ENCODE measurements around the gene CDKN2B-AS1.

DNA sequence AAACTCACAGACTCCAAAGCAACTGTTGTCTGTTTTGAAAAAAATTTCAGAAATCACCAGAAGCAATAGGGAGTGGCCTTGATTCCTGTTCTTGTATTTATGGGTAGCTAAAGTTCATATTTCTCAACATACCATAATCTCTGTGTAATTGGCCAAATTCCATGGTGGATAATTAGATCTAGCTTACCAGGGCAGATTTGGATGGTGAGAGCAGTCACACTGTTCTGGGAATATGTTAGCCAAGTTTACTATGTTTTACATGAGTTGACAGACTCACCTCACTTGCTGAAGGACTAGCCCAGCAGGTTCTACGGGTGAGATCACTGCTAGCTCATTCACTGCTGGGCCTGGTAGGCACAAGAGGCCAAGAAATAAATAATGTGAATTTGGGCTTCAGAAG, 47.2 kb downstream of the CDKN2B-AS1 start:
- TF ChIP-seq POLR2A (IDR thresholded peaks at IDR 0.05; ENCODE audit: low read depth, low read length) (no peak), SPI1 (IDR thresholded peaks at IDR 0.05; ENCODE audit: low read depth, low read length) (no peak), TAF1 (IDR thresholded peaks at IDR 0.05; ENCODE audit: low read depth, low read length) (no peak), POLR2AphosphoS5 (IDR thresholded peaks at IDR 0.05; ENCODE audit: low read depth, low read length) (no peak), PAX5 (IDR thresholded peaks at IDR 0.05; ENCODE audit: insufficient read depth, low read length, severe bottlenecking) (no peak)

All from GM12891 (cell line).